VCaP (cell line): Measurements from ENCODE around the gene ERLIN1.

Source experiments
- H3K27ac ChIP-seq: fragments of 450-650 bp; 2 replicates; pipeline ENCODE4 v1.5.1; 2017
- TF ChIP-seq, protein P1 (sequence below): fragments of 450-650 bp; conservative IDR thresholded peaks from 2 replicates; pipeline ENCODE4 v1.5.1; 2017; ENCODE audit warnings: mild to moderate bottlenecking, moderate library complexity

Gene ERLIN1

DNA sequence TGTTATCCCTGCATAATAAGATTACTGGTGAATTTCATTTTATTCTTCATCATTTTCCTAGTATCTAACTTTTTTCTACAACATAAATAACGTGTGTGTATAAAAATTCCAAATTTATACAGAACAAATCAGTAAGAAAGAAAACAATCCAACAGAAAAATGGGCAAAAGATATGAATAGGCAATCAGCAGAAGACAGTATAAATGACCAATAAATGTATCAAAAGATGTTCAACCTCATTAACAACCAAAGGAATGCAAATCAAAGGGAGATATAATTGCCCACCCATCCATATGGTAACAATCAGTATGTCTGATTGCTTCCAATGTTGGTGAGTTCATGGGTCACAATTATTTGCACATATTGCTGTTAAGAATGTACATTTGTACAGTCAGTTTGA is 13.5 kb downstream of the ERLIN1 start:
- TF ChIP-seq, protein P1, sequence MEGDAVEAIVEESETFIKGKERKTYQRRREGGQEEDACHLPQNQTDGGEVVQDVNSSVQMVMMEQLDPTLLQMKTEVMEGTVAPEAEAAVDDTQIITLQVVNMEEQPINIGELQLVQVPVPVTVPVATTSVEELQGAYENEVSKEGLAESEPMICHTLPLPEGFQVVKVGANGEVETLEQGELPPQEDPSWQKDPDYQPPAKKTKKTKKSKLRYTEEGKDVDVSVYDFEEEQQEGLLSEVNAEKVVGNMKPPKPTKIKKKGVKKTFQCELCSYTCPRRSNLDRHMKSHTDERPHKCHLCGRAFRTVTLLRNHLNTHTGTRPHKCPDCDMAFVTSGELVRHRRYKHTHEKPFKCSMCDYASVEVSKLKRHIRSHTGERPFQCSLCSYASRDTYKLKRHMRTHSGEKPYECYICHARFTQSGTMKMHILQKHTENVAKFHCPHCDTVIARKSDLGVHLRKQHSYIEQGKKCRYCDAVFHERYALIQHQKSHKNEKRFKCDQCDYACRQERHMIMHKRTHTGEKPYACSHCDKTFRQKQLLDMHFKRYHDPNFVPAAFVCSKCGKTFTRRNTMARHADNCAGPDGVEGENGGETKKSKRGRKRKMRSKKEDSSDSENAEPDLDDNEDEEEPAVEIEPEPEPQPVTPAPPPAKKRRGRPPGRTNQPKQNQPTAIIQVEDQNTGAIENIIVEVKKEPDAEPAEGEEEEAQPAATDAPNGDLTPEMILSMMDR, result no peak
- H3K27ac ChIP-seq, result no peak overlapping the region

DNA sequence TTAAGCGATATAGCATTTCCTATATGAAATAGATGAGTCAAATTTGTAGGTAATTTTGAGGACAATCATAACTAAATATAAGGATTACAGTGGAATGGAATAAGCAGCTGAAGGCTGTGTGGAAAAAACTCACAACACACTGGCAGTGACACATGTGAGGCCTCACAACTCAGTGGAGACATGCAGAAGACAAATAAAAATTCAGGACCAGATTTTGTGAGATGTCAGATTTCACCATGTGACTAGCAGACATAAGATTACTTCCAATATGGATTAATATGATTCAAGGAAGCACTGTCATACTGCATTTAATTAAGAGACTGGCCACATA is 17.6 kb downstream of the ERLIN1 start:
- peak overlapping the region; percentile 41 for H3K27ac ChIP-seq
- TF ChIP-seq, protein P1, result no peak

DNA sequence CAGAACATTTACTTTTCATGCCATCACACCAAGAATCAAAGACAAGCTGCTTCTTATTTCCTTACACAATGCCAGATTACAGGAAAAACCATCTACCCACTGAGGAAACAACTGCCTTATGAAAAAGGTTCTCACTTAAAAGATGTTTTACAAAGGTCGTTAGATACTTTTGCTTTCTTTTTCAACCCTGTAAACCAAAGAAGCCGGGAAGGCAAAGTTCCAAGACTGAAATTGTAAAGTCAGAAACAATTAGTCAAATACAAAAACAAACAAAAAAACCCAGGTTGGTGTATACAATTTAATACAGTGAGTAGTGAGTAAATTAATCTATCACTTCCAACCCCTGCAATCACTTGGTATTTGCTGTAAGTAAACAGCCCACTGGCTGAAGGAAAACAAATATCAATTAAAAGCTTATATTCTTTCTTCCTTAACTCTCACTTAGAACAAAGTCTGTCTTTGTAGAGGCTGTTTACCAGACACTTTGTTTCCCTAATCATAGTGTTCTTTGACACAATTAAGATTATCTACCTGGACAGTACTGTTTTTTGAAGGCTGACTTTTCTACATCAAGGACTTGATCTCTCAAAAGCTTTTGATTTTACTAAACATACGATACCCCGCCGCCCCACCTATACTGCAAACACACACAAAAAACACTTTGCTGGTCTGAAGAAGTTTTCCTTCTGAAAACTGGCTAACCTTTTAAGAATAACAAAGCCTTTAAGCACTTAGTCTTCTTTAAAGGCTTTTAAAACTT is 18.1 kb downstream of the ERLIN1 start:
- TF ChIP-seq, protein P1, result no peak

DNA sequence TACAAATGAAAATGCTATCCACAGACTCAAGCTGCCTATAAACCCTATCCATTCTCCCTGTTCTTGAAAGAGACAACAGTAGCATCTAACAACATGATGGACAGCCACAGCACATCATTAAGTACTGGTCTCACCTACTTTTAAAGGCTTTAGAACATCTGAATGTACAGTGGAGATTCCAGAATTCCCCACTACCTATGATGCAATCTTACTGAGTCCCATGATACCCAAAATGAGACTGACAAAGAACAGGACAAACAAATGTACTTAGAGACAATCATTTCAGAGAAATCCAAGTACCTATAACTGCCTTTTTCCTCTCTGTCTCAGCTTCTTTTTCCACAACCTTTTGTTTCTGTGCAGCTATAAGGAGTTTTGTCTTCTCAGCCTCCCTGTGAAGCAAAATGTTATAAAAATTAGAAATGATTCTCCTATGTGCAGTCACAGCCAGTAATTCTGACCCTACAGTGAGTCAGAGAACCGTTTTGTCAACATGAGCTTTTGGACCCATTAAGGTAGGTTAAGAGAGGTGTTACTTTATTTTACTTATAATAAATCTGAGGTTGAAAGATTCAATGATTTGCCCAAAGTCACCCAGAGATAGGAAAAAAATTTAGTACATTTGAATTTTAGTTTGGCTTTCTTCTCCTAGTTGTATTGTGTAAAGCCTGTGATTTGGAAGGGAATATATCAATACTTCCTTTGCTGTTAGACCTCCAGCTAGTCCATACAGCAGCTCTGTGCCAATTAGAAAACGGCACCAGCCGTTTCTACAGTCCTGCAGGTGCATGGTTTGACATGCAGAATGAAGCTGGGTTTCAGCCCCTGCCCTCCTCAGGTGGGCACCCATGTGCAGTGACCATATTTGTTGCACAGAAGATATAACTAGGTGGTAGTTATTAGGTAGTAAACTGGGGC is 21.9 kb downstream of the ERLIN1 start:
- TF ChIP-seq, protein P1, result no peak

More for the DNA sequence above, 18.1 kb downstream of the ERLIN1 start:
- H3K27ac ChIP-seq, result peak overlapping the region; percentile 41

DNA sequence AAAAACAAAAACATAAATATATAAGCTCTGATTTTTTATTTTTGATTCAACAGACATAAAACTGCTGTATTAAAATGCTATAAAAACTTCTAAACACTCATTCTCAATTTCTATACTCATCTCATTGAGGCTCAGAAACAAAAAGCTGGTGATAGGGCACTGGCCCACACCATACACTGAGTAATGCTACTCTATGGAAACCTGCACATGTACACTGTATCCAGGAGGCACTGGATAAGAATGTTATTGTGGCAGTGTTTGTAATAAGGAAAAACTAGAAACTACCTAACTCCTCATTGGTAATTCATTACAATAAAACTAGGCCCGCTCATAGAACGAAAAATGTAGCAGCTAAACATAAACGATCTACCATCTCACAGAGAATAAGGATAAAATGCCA is 23.1 kb downstream of the ERLIN1 start:
- H3K27ac ChIP-seq, result no peak overlapping the region
- TF ChIP-seq, protein P1, result no peak

More for the DNA sequence above, 21.9 kb downstream of the ERLIN1 start:
- no peak overlapping the region for H3K27ac ChIP-seq

DNA sequence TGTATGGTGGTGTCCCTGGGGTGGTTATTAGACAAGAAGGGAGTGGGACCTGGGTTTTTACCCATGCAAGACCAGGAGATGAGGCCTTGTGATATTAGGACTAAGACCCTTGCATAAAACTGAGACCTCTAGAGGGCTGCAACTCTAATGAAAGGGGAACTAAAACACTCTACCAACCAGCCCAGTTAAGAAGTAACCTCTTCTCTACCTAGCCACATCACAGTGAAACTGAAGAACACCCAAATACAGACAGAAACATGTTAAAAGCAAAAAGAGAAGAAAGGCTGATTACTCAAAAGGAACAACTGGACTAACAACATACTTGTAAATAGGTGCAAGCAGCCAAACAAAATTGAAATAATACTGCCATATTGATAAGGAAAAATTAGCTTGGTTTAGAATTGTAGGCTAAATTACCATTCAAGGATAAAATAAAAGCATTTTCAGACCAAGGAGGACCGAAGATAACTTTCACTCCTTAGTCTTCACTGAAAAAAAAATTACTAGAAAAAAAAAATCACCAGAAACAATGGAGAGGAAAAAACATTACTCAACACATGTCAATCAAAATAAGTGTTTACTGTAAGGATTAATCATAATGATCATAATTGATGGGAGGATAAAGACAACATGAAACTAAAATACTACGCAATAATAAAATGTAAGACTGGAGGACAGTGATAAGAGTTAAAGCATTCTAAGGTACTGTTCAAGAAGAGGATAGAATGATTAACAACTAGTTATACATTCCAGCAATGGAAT is 27.6 kb downstream of the ERLIN1 start:
- TF ChIP-seq, protein P1, result no peak
- H3K27ac ChIP-seq, result no peak overlapping the region

DNA sequence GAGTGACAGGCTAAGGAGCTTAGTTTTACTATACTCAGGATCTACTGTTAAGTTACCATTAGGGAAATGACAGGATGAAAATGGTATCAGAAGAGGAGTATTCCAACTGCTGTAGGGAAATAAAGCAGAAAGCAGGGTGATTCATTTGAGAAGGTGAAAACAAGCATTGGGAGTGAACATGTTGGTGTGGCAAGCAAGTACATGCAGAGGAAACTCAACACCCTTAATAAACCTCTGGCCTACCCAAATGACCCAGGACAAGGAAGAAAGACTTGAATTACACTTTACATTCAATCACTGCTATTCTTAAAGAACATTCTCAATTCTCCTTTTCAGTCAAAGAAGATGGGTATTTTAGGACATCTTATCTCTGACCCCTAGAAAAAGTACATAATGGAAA is 28.7 kb downstream of the ERLIN1 start:
- no peak overlapping the region for H3K27ac ChIP-seq
- TF ChIP-seq, protein P1, result no peak
